ENCODE measurements around the gene HHAT. TPM values are rescaled to one million over a fixed set of nuclear protein-coding genes. Genes with fewer than 3 reads are reported as not detected.
A peak's percentile ranks its signal among the peaks of the same experiment; 100 is the strongest.

HHAT gene
- polyA plus RNA-seq, 1 donor (not counting 4 experiments of a cell fraction or from before 2014, with no cell fraction given), result 3.8 TPM

- Histone ChIP-seq H3K9ac (ENCODE audit: control insufficient read depth, extremely low read depth, insufficient read depth, low read length) (no peak overlapping the region), H3K4me1 (ENCODE audit: control insufficient read depth, extremely low read depth, insufficient read depth, low read length) (peaks cover 11% of the 10 kb centered on the region), H3K36me3 (ENCODE audit: control insufficient read depth in 2 of 2, extremely low read depth in 1 of 2, insufficient read depth in 2 of 2, low read length in 2 of 2) (no peaks in the 10 kb centered on the region), H3K4me2 (ENCODE audit: control insufficient read depth, extremely low read depth, insufficient read depth, low read depth, low read length) (no peak overlapping the region), H4K20me1 (ENCODE audit: control insufficient read depth, extremely low read depth, insufficient read depth, low read length) (no peaks in the 10 kb centered on the region), H3K27me3 (ENCODE audit: control insufficient read depth, extremely low read depth, insufficient read depth, low read length) (no peaks in the 10 kb centered on the region), H3K79me2 (ENCODE audit: control insufficient read depth, insufficient read depth, low read length) (no peaks in the 10 kb centered on the region), H3K9me1 (ENCODE audit: control insufficient read depth, extremely low read depth, insufficient read depth, low read length) (no peaks in the 10 kb centered on the region), H3K4me3 (ENCODE audit: control insufficient read depth in 2 of 3, extremely low read depth in 1 of 3, insufficient read depth in 2 of 3, low read depth in 1 of 3, low read length in 3 of 3) (no peak overlapping the region), H3K9me3 (ENCODE audit: control insufficient read depth, low read depth, low read length) (no peaks in the 10 kb centered on the region), H2AFZ (ENCODE audit: control insufficient read depth, low read length) (no peak overlapping the region), H3K27ac (ENCODE audit: control insufficient read depth, insufficient read depth, low read length) (no peak overlapping the region)
- TF ChIP-seq CTCF (optimal IDR thresholded peaks at IDR 0.05 in 1 of 3, IDR thresholded peaks at IDR 0.05 in 1 of 3, conservative IDR thresholded peaks at IDR 0.05 in 1 of 3; ENCODE audit: extremely low read depth in 1 of 3, insufficient read depth in 2 of 3, low read length in 3 of 3) (no peak), EZH2 (IDR thresholded peaks at IDR 0.05; ENCODE audit: low read length) (no peak)
- DNase-seq (ENCODE audit: low read depth, low spot score) (no peak), FAIRE-seq (peak; percentile 95)
- dilution Hi-C loops (cut with MboI; ENCODE audit: extremely low pct_ligation_motif_present, low sequenced_read_pairs), result no loop called here
These were observed 35.8 kb downstream of the HHAT start for GRCh38 chr1:210364479-210364878.

- Histone ChIP-seq H3K27ac (ENCODE audit: control insufficient read depth, insufficient read depth, low read length) (no peak overlapping the region), H3K9ac (ENCODE audit: control insufficient read depth, extremely low read depth, insufficient read depth, low read length) (no peak overlapping the region), H3K4me1 (ENCODE audit: control insufficient read depth, extremely low read depth, insufficient read depth, low read length) (peaks cover 11% of the 10 kb centered on the region), H3K4me3 (ENCODE audit: control insufficient read depth in 2 of 3, extremely low read depth in 1 of 3, insufficient read depth in 2 of 3, low read depth in 1 of 3, low read length in 3 of 3) (no peak overlapping the region), H3K4me2 (ENCODE audit: control insufficient read depth, extremely low read depth, insufficient read depth, low read depth, low read length) (no peak overlapping the region), H2AFZ (ENCODE audit: control insufficient read depth, low read length) (no peak overlapping the region), H3K27me3 (ENCODE audit: control insufficient read depth, extremely low read depth, insufficient read depth, low read length) (no peaks in the 10 kb centered on the region), H3K9me1 (ENCODE audit: control insufficient read depth, extremely low read depth, insufficient read depth, low read length) (no peaks in the 10 kb centered on the region), H3K9me3 (ENCODE audit: control insufficient read depth, low read depth, low read length) (no peaks in the 10 kb centered on the region), H3K79me2 (ENCODE audit: control insufficient read depth, insufficient read depth, low read length) (no peaks in the 10 kb centered on the region), H3K36me3 (ENCODE audit: control insufficient read depth in 2 of 2, extremely low read depth in 1 of 2, insufficient read depth in 2 of 2, low read length in 2 of 2) (no peaks in the 10 kb centered on the region), H4K20me1 (ENCODE audit: control insufficient read depth, extremely low read depth, insufficient read depth, low read length) (no peaks in the 10 kb centered on the region)
- FAIRE-seq (no peak), DNase-seq (ENCODE audit: low read depth, low spot score) (no peak)
- TF ChIP-seq CTCF (optimal IDR thresholded peaks at IDR 0.05 in 1 of 3, IDR thresholded peaks at IDR 0.05 in 1 of 3, conservative IDR thresholded peaks at IDR 0.05 in 1 of 3; ENCODE audit: extremely low read depth in 1 of 3, insufficient read depth in 2 of 3, low read length in 3 of 3) (no peak), EZH2 (IDR thresholded peaks at IDR 0.05; ENCODE audit: low read length) (no peak)
- dilution Hi-C loops (cut with MboI; ENCODE audit: extremely low pct_ligation_motif_present, low sequenced_read_pairs), result no loop called here
These were observed 38.1 kb downstream of the HHAT start for GRCh38 chr1:210366767-210367166.
